Activated CD4-positive, alpha-beta T cell treated with anti-CD3 and anti-CD28 coated beads for 4 hours (primary cell): Measurements from ENCODE around the gene LMX1A.

Experiments used
- DNase-seq, 2 donors: peaks; one replicate each; pipeline ENCODE4 v3.0.0-alpha.2; 2020

The LMX1A gene

GRCh38 chr1:165257969-165258459, 98.5 kb downstream of the LMX1A start:
- DNase-seq: no peak

GRCh38 chr1:165254896-165255625, 101.5 kb downstream of the LMX1A start:
- no peak for DNase-seq

GRCh38 chr1:165254376-165254775, 102.1 kb downstream of the LMX1A start:
- DNase-seq: no peak

GRCh38 chr1:165253818-165254254, 102.7 kb downstream of the LMX1A start:
- no peak for DNase-seq

- no peak for DNase-seq
These were observed 107.4 kb downstream of the LMX1A start for GRCh38 chr1:165248969-165249571.

- DNase-seq: no peak
These were observed 114.6 kb downstream of the LMX1A start for GRCh38 chr1:165241952-165242351.

- no peak for DNase-seq
These were observed 115.2 kb downstream of the LMX1A start for GRCh38 chr1:165241321-165241720.

- DNase-seq: no peak
These were observed 116.0 kb downstream of the LMX1A start for GRCh38 chr1:165240492-165240891.

GRCh38 chr1:165239873-165240272, 116.6 kb downstream of the LMX1A start:
- DNase-seq: no peak

- no peak for DNase-seq
These were observed 120.7 kb downstream of the LMX1A start for GRCh38 chr1:165235777-165236291.

- no peak for DNase-seq
These were observed 121.2 kb downstream of the LMX1A start for GRCh38 chr1:165235155-165235776.

GRCh38 chr1:165234149-165234548, 122.4 kb downstream of the LMX1A start:
- no peak for DNase-seq

- no peak for DNase-seq
These were observed 127.8 kb downstream of the LMX1A start for GRCh38 chr1:165228676-165229075.

- no peak for DNase-seq
These were observed 128.3 kb downstream of the LMX1A start for GRCh38 chr1:165228111-165228655.

GRCh38 chr1:165226326-165226725, 130.2 kb downstream of the LMX1A start:
- DNase-seq: no peak

- DNase-seq: no peak
These were observed 130.9 kb downstream of the LMX1A start for GRCh38 chr1:165225650-165226049.

- no peak for DNase-seq
These were observed 131.5 kb downstream of the LMX1A start for GRCh38 chr1:165225062-165225461.

GRCh38 chr1:165224504-165224903, 132.0 kb downstream of the LMX1A start:
- DNase-seq: no peak

GRCh38 chr1:165222580-165222979, 133.9 kb downstream of the LMX1A start:
- DNase-seq: no peak

GRCh38 chr1:165218731-165219130, 137.8 kb downstream of the LMX1A start:
- DNase-seq: no peak

- no peak for DNase-seq
These were observed 138.6 kb downstream of the LMX1A start for GRCh38 chr1:165217958-165218357.

GRCh38 chr1:165216254-165216653, 140.3 kb downstream of the LMX1A start:
- DNase-seq: no peak

- no peak for DNase-seq
These were observed 140.8 kb downstream of the LMX1A start for GRCh38 chr1:165215676-165216075.
